Measurements from ENCODE around the gene CFDP1. TPM values are rescaled to one million over a fixed set of nuclear protein-coding genes. Genes with fewer than 3 reads are reported as not detected.

Gene CFDP1
- total and polyA plus RNA-seq, 2 donors (not counting 1 experiment from before 2014, with no cell fraction given): 6.3 to 42.8 TPM

DNA sequence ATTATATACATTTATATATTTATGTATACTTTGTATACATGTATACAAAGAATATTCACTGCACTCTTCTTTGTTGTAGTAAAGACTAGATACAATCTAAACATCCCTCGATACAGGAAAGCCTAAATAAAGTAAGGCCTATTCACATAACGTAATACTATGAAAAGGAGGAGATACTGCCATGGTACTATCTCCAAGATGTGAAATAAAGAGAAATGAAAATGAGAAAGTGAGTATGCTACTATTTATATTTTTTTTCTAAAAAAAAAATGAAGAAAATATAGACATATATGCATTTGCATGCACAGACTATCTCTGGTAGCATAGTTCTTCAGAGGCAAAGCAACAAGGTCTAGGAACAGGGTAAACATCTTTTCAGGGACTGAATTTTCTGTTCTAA, 19.4 kb downstream of the CFDP1 start:
- Histone ChIP-seq H3K36me3 (replicated peaks in 1 of 2; ENCODE audit: control extremely low read depth in 1 of 2, control insufficient read depth in 1 of 2, extremely low read depth in 1 of 2, insufficient read depth in 2 of 2, low read length in 1 of 2) (peaks cover 7 to 21% of the 10 kb centered on the region in 2 experiments), H3K9me3 (ENCODE audit: control extremely low read depth in 1 of 3, control insufficient read depth in 2 of 3, insufficient read depth in 1 of 3, low read length in 2 of 3) (no peaks in the 10 kb centered on the region), H3K79me2 (ENCODE audit: control insufficient read depth, insufficient read depth, low read length) (peaks cover 33% of the 10 kb centered on the region), H3K4me1 (ENCODE audit: control insufficient read depth in 2 of 2, insufficient read depth in 2 of 2, low read length in 2 of 2) (no peaks in the 10 kb centered on the region), H2AFZ (ENCODE audit: insufficient read depth, low read depth, low read length, poor library complexity, severe bottlenecking) (no peak overlapping the region), H3K27ac (ENCODE audit: low read length in 2 of 2) (no peak overlapping the region), H3K4me2 (replicated peaks; ENCODE audit: low read depth, low read length, poor library complexity, severe bottlenecking) (no peak overlapping the region), H3K9ac (ENCODE audit: low read length) (no peak overlapping the region), H3K27me3 (replicated peaks in 1 of 4; ENCODE audit: control extremely low read depth in 1 of 4, control insufficient read depth in 3 of 4, insufficient read depth in 4 of 4, low read length in 3 of 4) (no peaks in the 10 kb centered on the region), H3K4me3 (ENCODE audit: control extremely low read depth in 1 of 5, extremely low read depth in 1 of 5, insufficient read depth in 1 of 5, low read depth in 2 of 5, low read length in 4 of 5) (no peak overlapping the region), H4K20me1 (ENCODE audit: control insufficient read depth, insufficient read depth, low read length, poor library complexity, severe bottlenecking) (peaks cover 14% of the 10 kb centered on the region)
- H3K4me1 Mint-ChIP-seq: peaks cover 3% of the 10 kb centered on the region
- no peak for DNase-seq
- no CpG with 5 or more reads among the region's 2 CpGs for WGBS (ENCODE audit: insufficient coverage)
- no peak overlapping the region for H3K27ac Mint-ChIP-seq
- H3K27me3 Mint-ChIP-seq: no peaks in the 10 kb centered on the region
- ChIA-PET CTCF (no interaction called here), POLR2A (interaction anchor here (0.6 kb wide), 1 partner anchor 268 kb away, joined by 3 read pairs; no protein-coding TSS in a partner anchor)
- H3K9me3 Mint-ChIP-seq (ENCODE audit: insufficient read depth): no peaks in the 10 kb centered on the region
- ATAC-seq (ENCODE audit: low read depth): no peak
- no peak for TF ChIP-seq EZH2 (IDR thresholded peaks at IDR 0.05; ENCODE audit: borderline replicate concordance, insufficient read depth, low read depth, low read length, poor library complexity, severe bottlenecking)
- TF ChIP-seq, protein P1, sequence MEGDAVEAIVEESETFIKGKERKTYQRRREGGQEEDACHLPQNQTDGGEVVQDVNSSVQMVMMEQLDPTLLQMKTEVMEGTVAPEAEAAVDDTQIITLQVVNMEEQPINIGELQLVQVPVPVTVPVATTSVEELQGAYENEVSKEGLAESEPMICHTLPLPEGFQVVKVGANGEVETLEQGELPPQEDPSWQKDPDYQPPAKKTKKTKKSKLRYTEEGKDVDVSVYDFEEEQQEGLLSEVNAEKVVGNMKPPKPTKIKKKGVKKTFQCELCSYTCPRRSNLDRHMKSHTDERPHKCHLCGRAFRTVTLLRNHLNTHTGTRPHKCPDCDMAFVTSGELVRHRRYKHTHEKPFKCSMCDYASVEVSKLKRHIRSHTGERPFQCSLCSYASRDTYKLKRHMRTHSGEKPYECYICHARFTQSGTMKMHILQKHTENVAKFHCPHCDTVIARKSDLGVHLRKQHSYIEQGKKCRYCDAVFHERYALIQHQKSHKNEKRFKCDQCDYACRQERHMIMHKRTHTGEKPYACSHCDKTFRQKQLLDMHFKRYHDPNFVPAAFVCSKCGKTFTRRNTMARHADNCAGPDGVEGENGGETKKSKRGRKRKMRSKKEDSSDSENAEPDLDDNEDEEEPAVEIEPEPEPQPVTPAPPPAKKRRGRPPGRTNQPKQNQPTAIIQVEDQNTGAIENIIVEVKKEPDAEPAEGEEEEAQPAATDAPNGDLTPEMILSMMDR (IDR thresholded peaks at IDR 0.05): no peak
- intact Hi-C loops (cut with micrococcal nuclease): no loop called here
- no peak overlapping the region for H3K4me3 Mint-ChIP-seq

DNA sequence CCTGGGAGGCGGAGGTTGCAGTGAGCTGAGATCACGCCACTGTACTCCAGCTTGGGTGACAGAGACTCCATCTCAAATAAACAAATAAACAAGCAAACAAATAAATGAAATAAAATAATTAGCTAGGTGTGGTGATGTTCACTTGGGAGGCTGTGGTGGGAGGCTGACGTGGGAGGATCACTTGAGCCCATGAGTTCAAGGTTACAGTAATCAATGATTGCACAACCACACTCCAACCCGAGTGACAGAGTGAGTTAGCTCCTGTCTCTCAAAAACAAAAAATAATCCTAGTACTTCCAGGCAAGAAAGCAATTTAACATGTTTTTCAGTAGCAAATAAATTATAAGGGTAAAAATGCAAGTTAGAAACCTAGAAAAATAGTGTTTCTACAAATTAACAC, 26.4 kb downstream of the CFDP1 start:
- peaks cover 6% of the 10 kb centered on the region for H4K20me1 ChIP-seq (ENCODE audit: control insufficient read depth, insufficient read depth, low read length, poor library complexity, severe bottlenecking)
- H3K27me3 ChIP-seq (replicated peaks in 1 of 4; ENCODE audit: control extremely low read depth in 1 of 4, control insufficient read depth in 3 of 4, insufficient read depth in 4 of 4, low read length in 3 of 4): no peaks in the 10 kb centered on the region
- no peak overlapping the region for H2AFZ ChIP-seq (ENCODE audit: insufficient read depth, low read depth, low read length, poor library complexity, severe bottlenecking)
- H3K27ac ChIP-seq (ENCODE audit: low read length in 2 of 2): no peak overlapping the region
- ChIA-PET CTCF (interaction anchor here (7.6 kb wide), 1 partner anchor 208 kb away, joined by 96 read pairs; no protein-coding TSS in a partner anchor), POLR2A (no interaction called here)
- no peak for TF ChIP-seq EZH2 (IDR thresholded peaks at IDR 0.05; ENCODE audit: borderline replicate concordance, insufficient read depth, low read depth, low read length, poor library complexity, severe bottlenecking)
- TF ChIP-seq, protein P1 (IDR thresholded peaks at IDR 0.05): no peak
- H3K4me3 ChIP-seq (ENCODE audit: control extremely low read depth in 1 of 5, extremely low read depth in 1 of 5, insufficient read depth in 1 of 5, low read depth in 2 of 5, low read length in 4 of 5): no peak overlapping the region
- Mint-ChIP-seq H3K4me1 (no peaks in the 10 kb centered on the region), H3K27ac (no peak overlapping the region), H3K27me3 (no peaks in the 10 kb centered on the region), H3K9me3 (ENCODE audit: insufficient read depth) (no peaks in the 10 kb centered on the region), H3K4me3 (no peak overlapping the region)
- no peak overlapping the region for H3K9ac ChIP-seq (ENCODE audit: low read length)
- no peak overlapping the region for H3K4me2 ChIP-seq (replicated peaks; ENCODE audit: low read depth, low read length, poor library complexity, severe bottlenecking)
- H3K9me3 ChIP-seq (ENCODE audit: control extremely low read depth in 1 of 3, control insufficient read depth in 2 of 3, insufficient read depth in 1 of 3, low read length in 2 of 3): no peaks in the 10 kb centered on the region
- WGBS (ENCODE audit: insufficient coverage): no CpG with 5 or more reads among the region's 4 CpGs
- no peak for DNase-seq
- no peaks in the 10 kb centered on the region for H3K79me2 ChIP-seq (ENCODE audit: control insufficient read depth, insufficient read depth, low read length)
- H3K4me1 ChIP-seq (ENCODE audit: control insufficient read depth in 2 of 2, insufficient read depth in 2 of 2, low read length in 2 of 2): no peaks in the 10 kb centered on the region
- no peak for ATAC-seq (ENCODE audit: low read depth)
- H3K36me3 ChIP-seq (replicated peaks in 1 of 2; ENCODE audit: control extremely low read depth in 1 of 2, control insufficient read depth in 1 of 2, extremely low read depth in 1 of 2, insufficient read depth in 2 of 2, low read length in 1 of 2): peaks cover 1 to 15% of the 10 kb centered on the region in 2 experiments
- intact Hi-C loops (cut with micrococcal nuclease): no loop called here

Data from B cell (primary cell).